WERI-Rb-1 (cell line): ENCODE data around the gene TPRA1.

Source experiments
- DNase-seq: peaks from one replicate; pipeline ENCODE4 v3.0.0-alpha.2; 2020
- H3K27ac ChIP-seq: fragments of 250-450 bp; sonication (Bioruptor Pico); 2 replicates; pipeline ENCODE4 v1.5.1; 2020; ENCODE audit warnings: mild to moderate bottlenecking, moderate library complexity
- H3K27me3 ChIP-seq: fragments of 250-450 bp; sonication (Bioruptor Pico); 2 replicates; pipeline ENCODE4 v1.5.1; 2021; ENCODE audit warnings: mild to moderate bottlenecking, low read depth, moderate library complexity; ENCODE audit not compliant: insufficient read depth, severe bottlenecking
- H3K36me3 ChIP-seq: fragments of 250-450 bp; sonication (Bioruptor Pico); 2 replicates; pipeline ENCODE4 v1.5.1; 2020; ENCODE audit warnings: mild to moderate bottlenecking, moderate library complexity
- H3K4me3 ChIP-seq: 2 replicates; pipeline ENCODE4 v1.5.1; 2011; ENCODE audit warnings: low read depth, mild to moderate bottlenecking, control low read depth, low read length
- H3K9me3 ChIP-seq: fragments of 250-450 bp; sonication (Bioruptor Pico); 2 replicates; pipeline ENCODE4 v1.5.1; 2021; ENCODE audit warnings: mild to moderate bottlenecking, moderate library complexity; ENCODE audit not compliant: severe bottlenecking
- CTCF ChIP-seq: IDR thresholded peaks from 2 replicates; pipeline ENCODE4 v1.5.1; 2011; ENCODE audit warnings: low read depth, mild to moderate bottlenecking, control low read depth, inconsistent platforms, low read length

Gene TPRA1

GRCh38 chr3:127613406-127613805, 22.9 kb upstream of the TPRA1 start:
- peaks cover 95% of the 10 kb centered on the region for H3K36me3 ChIP-seq
- no peak for DNase-seq

GRCh38 chr3:127612966-127613365, 22.4 kb upstream of the TPRA1 start:
- H3K27ac ChIP-seq = no peak overlapping the region
- H3K4me3 ChIP-seq = no peak overlapping the region
- no peaks in the 10 kb centered on the region for H3K27me3 ChIP-seq
- no peak for DNase-seq
- TF ChIP-seq CTCF = no peak
- no peaks in the 10 kb centered on the region for H3K9me3 ChIP-seq
- H3K36me3 ChIP-seq = peaks cover 95% of the 10 kb centered on the region

More at GRCh38 chr3:127613406-127613805, 22.9 kb upstream of the TPRA1 start:
- no peak overlapping the region for H3K27ac ChIP-seq
- no peaks in the 10 kb centered on the region for H3K9me3 ChIP-seq
- H3K4me3 ChIP-seq = no peak overlapping the region
- TF ChIP-seq CTCF = no peak
- no peaks in the 10 kb centered on the region for H3K27me3 ChIP-seq

GRCh38 chr3:127611251-127611650, 20.7 kb upstream of the TPRA1 start:
- TF ChIP-seq CTCF = no peak
- peaks cover 95% of the 10 kb centered on the region for H3K36me3 ChIP-seq
- H3K4me3 ChIP-seq = no peak overlapping the region
- no peak overlapping the region for H3K27ac ChIP-seq
- H3K27me3 ChIP-seq = no peaks in the 10 kb centered on the region
- no peak for DNase-seq
- no peaks in the 10 kb centered on the region for H3K9me3 ChIP-seq

- peaks cover 93% of the 10 kb centered on the region for H3K36me3 ChIP-seq
- no peak for DNase-seq
- no peak overlapping the region for H3K4me3 ChIP-seq
- no peak for TF ChIP-seq CTCF
- H3K27me3 ChIP-seq = no peaks in the 10 kb centered on the region
- no peak overlapping the region for H3K27ac ChIP-seq
- no peaks in the 10 kb centered on the region for H3K9me3 ChIP-seq
Measured at GRCh38 chr3:127610105-127610504, 19.6 kb upstream of the TPRA1 start.

- H3K36me3 ChIP-seq = peaks cover 93% of the 10 kb centered on the region
- no peak for DNase-seq
- H3K9me3 ChIP-seq = no peaks in the 10 kb centered on the region
- no peak overlapping the region for H3K4me3 ChIP-seq
- H3K27ac ChIP-seq = no peak overlapping the region
- no peak for TF ChIP-seq CTCF
- no peaks in the 10 kb centered on the region for H3K27me3 ChIP-seq
Measured at GRCh38 chr3:127608362-127608718, 17.8 kb upstream of the TPRA1 start.

- Histone ChIP-seq H3K36me3 (peaks cover 92% of the 10 kb centered on the region), H3K27ac (no peak overlapping the region), H3K4me3 (no peak overlapping the region), H3K27me3 (no peaks in the 10 kb centered on the region), H3K9me3 (no peaks in the 10 kb centered on the region)
- DNase-seq = no peak
- TF ChIP-seq CTCF = no peak
Measured at GRCh38 chr3:127607675-127608361, 17.3 kb upstream of the TPRA1 start.
